ENCODE results near the gene RNPEPL1.

The RNPEPL1 gene

DNA sequence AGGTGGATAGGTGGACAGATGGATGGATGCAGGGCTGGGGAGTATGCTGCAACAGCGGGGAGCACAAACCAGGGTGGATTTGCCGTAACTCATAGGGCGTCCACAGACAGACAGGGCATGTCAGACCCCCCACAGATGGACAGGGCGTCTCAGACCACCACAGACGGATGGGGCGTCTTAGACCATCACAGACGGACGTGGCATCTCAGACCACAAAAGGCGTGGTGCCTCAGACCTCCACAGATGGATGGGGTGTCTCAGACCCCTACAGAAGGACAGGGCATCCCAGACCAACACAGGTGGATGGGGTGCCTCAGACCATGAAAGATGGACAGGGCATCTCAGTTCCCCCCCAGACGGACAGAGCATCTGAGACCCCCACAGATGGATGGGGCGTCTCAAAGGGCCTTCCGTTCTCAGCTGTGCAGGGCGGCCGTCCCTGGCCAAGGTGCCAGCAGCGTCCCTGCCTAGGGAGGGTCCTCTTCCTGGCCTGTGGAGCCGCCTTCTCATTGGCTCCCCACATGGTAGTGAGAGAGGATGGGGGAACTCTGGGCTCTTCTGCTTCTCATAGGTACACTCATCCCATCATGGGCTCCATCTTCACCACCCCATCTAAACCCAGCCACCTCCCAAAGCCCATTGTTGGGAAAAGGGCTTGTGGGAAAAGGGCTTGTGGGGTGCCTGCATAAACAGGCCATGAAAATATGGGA, 12.6 kb upstream of the RNPEPL1 start:
- TF ChIP-seq POU2F2 (IDR thresholded peaks at IDR 0.05; ENCODE audit: low read depth, low read length) = no peak
- TF ChIP-seq PAX5 (IDR thresholded peaks at IDR 0.05; ENCODE audit: insufficient read depth, low read length, severe bottlenecking) = no peak
- TF ChIP-seq SPI1 (IDR thresholded peaks at IDR 0.05; ENCODE audit: low read depth, low read length) = no peak
- TF ChIP-seq TAF1 (IDR thresholded peaks at IDR 0.05; ENCODE audit: low read depth, low read length) = no peak
- no peak for TF ChIP-seq POLR2A (IDR thresholded peaks at IDR 0.05; ENCODE audit: low read depth, low read length)
- TF ChIP-seq POLR2AphosphoS5 (IDR thresholded peaks at IDR 0.05; ENCODE audit: low read depth, low read length) = no peak
- FAIRE-seq = no peak
- DNase-seq (ENCODE audit: insufficient read length, low spot score) = no peak

DNA sequence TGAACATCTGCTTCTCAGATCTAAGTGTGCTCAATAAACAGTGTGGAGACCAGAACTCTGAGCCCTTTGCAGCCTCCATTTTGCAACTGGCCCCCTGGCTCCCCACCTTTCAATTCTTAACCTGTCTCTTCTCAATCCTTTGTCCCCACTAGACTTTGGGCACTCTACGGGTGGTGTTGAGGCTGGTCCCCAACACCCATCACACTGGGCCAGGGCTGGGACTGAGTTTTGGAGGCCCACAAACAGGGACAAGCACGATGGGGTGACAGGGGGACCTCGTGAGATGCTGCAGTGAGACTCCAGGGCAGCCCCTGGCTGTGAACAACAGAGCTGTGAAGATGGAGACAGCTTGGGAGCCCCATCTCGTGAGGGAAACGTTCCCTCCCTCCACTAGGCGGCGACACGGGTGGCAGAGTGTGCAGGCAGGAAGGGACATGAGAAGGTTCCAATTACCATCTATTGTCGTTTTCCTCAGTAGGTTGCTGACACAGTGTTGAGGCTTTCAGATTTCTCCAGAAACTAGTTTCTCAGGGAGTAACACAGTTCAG, 11.7 kb upstream of the RNPEPL1 start:
- FAIRE-seq = peak; percentile 31
- TF ChIP-seq SPI1 (IDR thresholded peaks at IDR 0.05; ENCODE audit: low read depth, low read length) (no peak), TAF1 (IDR thresholded peaks at IDR 0.05; ENCODE audit: low read depth, low read length) (no peak), POLR2AphosphoS5 (IDR thresholded peaks at IDR 0.05; ENCODE audit: low read depth, low read length) (no peak), POLR2A (IDR thresholded peaks at IDR 0.05; ENCODE audit: low read depth, low read length) (no peak), PAX5 (IDR thresholded peaks at IDR 0.05; ENCODE audit: insufficient read depth, low read length, severe bottlenecking) (no peak), POU2F2 (IDR thresholded peaks at IDR 0.05; ENCODE audit: low read depth, low read length) (no peak)
- no peak for DNase-seq (ENCODE audit: insufficient read length, low spot score)

DNA sequence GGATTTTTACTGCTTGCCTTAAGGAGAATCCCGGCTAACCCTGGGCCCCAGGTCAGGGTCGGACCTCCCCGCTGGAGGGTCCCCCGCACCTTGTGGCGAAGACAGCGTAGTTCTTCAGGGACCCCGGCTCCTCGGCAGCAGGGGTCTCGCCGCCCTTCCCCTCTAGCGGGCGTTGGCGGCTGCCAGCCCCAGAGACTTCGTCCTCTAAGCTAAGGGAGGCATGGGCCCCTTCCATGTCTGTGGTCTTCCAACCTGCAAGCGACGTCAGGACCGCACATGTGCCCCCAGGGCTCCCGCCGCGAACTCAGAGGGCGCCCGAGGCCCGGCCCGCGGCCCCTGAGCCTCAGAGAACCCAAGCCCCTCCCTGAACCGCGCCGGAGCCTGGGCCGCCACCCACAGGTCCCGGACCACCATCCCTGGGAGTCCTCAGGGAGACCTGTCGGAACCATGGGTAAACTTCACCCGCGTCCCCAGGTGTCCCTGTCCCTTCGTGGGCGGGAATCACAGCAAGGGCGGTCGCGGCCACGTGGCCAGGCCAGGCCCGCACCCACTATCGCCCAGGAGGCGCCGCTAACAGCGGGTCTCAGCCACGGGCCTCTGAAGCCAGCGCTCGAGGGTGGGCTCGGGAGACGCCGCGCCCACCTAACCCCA, 11.1 kb upstream of the RNPEPL1 start:
- no peak for FAIRE-seq
- DNase-seq (ENCODE audit: insufficient read length, low spot score) = no peak

DNA sequence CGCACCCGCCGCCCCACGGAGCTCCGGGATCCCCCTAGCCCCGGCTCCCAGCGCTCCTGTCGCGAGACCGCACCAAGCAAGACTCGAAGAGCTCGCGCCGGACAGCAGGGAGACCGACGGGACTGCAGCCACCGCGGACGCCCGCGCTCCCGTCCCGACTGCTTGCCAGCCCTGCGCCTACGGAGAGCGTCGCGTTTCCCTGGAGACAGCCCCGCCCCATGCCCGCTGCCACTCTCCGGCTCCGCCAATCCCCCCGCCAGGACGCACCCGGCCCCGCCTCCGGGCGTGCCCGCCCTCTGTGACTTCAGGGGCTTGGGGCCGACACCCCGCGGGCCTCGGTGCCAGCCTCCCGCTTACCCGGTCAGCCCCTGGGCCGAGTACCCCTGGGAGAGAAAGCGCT, 10.5 kb upstream of the RNPEPL1 start, which contains the start of gene ANKMY1:
TSS of gene ANKMY1 (minus strand) at position 181 of the 400 bp plus-strand sequence. CDS start 653 bp downstream, outside the sequence.
- peak; percentile 66 for DNase-seq (ENCODE audit: insufficient read length, low spot score)
- no peak for TF ChIP-seq POLR2A (IDR thresholded peaks at IDR 0.05; ENCODE audit: low read depth, low read length)
- no peak for TF ChIP-seq PAX5 (IDR thresholded peaks at IDR 0.05; ENCODE audit: insufficient read depth, low read length, severe bottlenecking)
- TF ChIP-seq TAF1 (IDR thresholded peaks at IDR 0.05; ENCODE audit: low read depth, low read length) = no peak
- no peak for TF ChIP-seq POLR2AphosphoS5 (IDR thresholded peaks at IDR 0.05; ENCODE audit: low read depth, low read length)
- no peak for TF ChIP-seq POU2F2 (IDR thresholded peaks at IDR 0.05; ENCODE audit: low read depth, low read length)
- no peak for TF ChIP-seq SPI1 (IDR thresholded peaks at IDR 0.05; ENCODE audit: low read depth, low read length)
- no peak for FAIRE-seq

More for the DNA sequence above, 11.1 kb upstream of the RNPEPL1 start:
- TF ChIP-seq POLR2AphosphoS5 (IDR thresholded peaks at IDR 0.05; ENCODE audit: low read depth, low read length) = no peak
- no peak for TF ChIP-seq POLR2A (IDR thresholded peaks at IDR 0.05; ENCODE audit: low read depth, low read length)
- TF ChIP-seq TAF1 (IDR thresholded peaks at IDR 0.05; ENCODE audit: low read depth, low read length) = no peak
- no peak for TF ChIP-seq POU2F2 (IDR thresholded peaks at IDR 0.05; ENCODE audit: low read depth, low read length)
- no peak for TF ChIP-seq PAX5 (IDR thresholded peaks at IDR 0.05; ENCODE audit: insufficient read depth, low read length, severe bottlenecking)
- TF ChIP-seq SPI1 (IDR thresholded peaks at IDR 0.05; ENCODE audit: low read depth, low read length) = no peak

DNA sequence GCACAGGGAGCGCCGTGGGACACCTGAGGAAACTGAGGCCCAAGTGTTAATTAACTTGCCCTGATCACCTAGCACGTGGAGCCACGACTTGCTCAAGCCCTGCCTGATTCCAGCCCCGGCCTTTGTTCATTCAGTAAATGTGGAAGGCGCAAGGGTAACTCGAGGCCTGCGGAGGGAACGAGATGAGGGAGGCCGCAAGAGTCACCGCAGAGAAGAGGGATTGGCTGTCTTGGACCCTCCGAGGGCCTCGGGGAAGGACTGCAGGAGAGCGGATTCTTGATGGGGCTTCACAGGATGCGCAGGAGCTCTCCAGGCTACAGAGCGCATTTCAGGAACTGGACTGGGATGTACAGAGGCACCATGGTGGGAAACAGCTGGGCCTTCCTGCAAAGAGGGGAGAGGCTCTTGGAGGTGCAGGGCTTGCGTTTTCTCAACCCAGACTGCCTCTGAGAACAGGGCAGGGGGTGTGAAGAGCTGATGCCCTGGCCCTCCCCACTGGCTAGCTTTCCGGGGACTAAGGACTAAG, 10.0 kb upstream of the RNPEPL1 start:
- no peak for DNase-seq (ENCODE audit: insufficient read length, low spot score)
- no peak for FAIRE-seq
- TF ChIP-seq POLR2A (IDR thresholded peaks at IDR 0.05; ENCODE audit: low read depth, low read length) (no peak), TAF1 (IDR thresholded peaks at IDR 0.05; ENCODE audit: low read depth, low read length) (no peak), SPI1 (IDR thresholded peaks at IDR 0.05; ENCODE audit: low read depth, low read length) (no peak), POU2F2 (IDR thresholded peaks at IDR 0.05; ENCODE audit: low read depth, low read length) (no peak), POLR2AphosphoS5 (IDR thresholded peaks at IDR 0.05; ENCODE audit: low read depth, low read length) (no peak), PAX5 (IDR thresholded peaks at IDR 0.05; ENCODE audit: insufficient read depth, low read length, severe bottlenecking) (no peak)

GRCh38 chr2:240559286-240559685, 9.0 kb upstream of the RNPEPL1 start:
- DNase-seq (ENCODE audit: insufficient read length, low spot score) (no peak), FAIRE-seq (no peak)
- TF ChIP-seq TAF1 (IDR thresholded peaks at IDR 0.05; ENCODE audit: low read depth, low read length) = no peak
- no peak for TF ChIP-seq POU2F2 (IDR thresholded peaks at IDR 0.05; ENCODE audit: low read depth, low read length)
- TF ChIP-seq PAX5 (IDR thresholded peaks at IDR 0.05; ENCODE audit: insufficient read depth, low read length, severe bottlenecking) = no peak
- no peak for TF ChIP-seq POLR2AphosphoS5 (IDR thresholded peaks at IDR 0.05; ENCODE audit: low read depth, low read length)
- TF ChIP-seq SPI1 (IDR thresholded peaks at IDR 0.05; ENCODE audit: low read depth, low read length) = no peak

DNA sequence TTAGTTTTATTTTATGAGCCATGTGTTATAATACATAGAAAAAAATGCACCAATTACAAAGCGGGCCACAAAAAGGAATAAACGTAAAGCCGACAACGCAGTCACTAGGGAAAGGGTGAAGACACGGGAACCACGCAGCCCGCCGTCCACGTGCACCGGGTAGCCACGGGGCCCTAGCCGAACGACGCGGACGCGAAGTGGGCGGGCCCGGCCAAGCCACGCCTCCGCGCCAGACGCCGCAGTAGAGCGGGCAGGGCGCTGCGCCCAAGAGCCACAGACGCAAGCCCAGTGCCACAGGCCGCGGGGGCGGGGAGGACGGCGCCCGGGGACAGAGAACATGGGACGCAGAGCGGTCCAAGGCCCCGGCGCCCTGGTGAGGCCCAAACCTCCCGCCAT, 8.2 kb upstream of the RNPEPL1 start, which contains the start of gene DUSP28:
TSS of gene DUSP28 (plus strand) at position 274 of the 396 bp plus-strand sequence. CDS start 328 bp downstream, outside the sequence.
- FAIRE-seq (peak; percentile 93), DNase-seq (ENCODE audit: insufficient read length, low spot score) (peak; percentile 86)
- TF ChIP-seq POLR2AphosphoS5 (IDR thresholded peaks at IDR 0.05; ENCODE audit: low read depth, low read length) = peak; percentile 79
- no peak for TF ChIP-seq POU2F2 (IDR thresholded peaks at IDR 0.05; ENCODE audit: low read depth, low read length)
- TF ChIP-seq POLR2A (IDR thresholded peaks at IDR 0.05; ENCODE audit: low read depth, low read length) = peak; percentile 80
- no peak for TF ChIP-seq TAF1 (IDR thresholded peaks at IDR 0.05; ENCODE audit: low read depth, low read length)
- TF ChIP-seq PAX5 (IDR thresholded peaks at IDR 0.05; ENCODE audit: insufficient read depth, low read length, severe bottlenecking) = no peak
- no peak for TF ChIP-seq SPI1 (IDR thresholded peaks at IDR 0.05; ENCODE audit: low read depth, low read length)

- no peak for TF ChIP-seq PAX5 (IDR thresholded peaks at IDR 0.05; ENCODE audit: insufficient read depth, low read length, severe bottlenecking)
- no peak for TF ChIP-seq POU2F2 (IDR thresholded peaks at IDR 0.05; ENCODE audit: low read depth, low read length)
- peak; percentile 76; the same call in 1 of the 2 replicates for TF ChIP-seq TAF1 (IDR thresholded peaks at IDR 0.05; ENCODE audit: low read depth, low read length)
- peak; percentile 31; the same call in 1 of the 2 replicates for TF ChIP-seq SPI1 (IDR thresholded peaks at IDR 0.05; ENCODE audit: low read depth, low read length)
- TF ChIP-seq POLR2AphosphoS5 (IDR thresholded peaks at IDR 0.05; ENCODE audit: low read depth, low read length) = peak; percentile 78
- peak; percentile 82 for TF ChIP-seq POLR2A (IDR thresholded peaks at IDR 0.05; ENCODE audit: low read depth, low read length)
- peak; percentile 97 for FAIRE-seq
- peak; percentile 82 for DNase-seq (ENCODE audit: insufficient read length, low spot score)
Measured at GRCh38 chr2:240560480-240561324, 7.6 kb upstream of the RNPEPL1 start.
